ENCODE data around the gene KIRREL3.

DNA sequence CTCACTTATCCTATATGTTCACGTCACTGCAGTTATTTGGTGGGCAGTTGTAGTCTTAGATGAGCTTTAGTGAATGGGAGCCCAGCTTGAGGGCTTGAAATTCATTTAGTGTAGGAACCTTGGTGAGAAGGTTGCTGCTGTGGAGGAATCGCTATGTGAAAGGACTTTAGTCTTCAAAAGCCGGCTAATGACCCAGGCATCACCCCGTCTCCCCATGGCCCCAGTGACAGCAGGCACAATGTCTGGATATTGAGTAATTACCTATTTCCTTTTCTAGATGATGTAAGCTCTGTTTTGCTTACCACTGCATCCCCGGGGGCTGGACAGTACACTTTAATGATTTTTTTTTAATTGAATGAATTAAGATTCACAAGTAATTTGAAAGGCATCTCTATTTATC lies 361.9 kb downstream of the KIRREL3 start:
- TF ChIP-seq POLR2AphosphoS5 (IDR thresholded peaks at IDR 0.05; ENCODE audit: low read depth, low read length) (no peak), POLR2A (IDR thresholded peaks at IDR 0.05; ENCODE audit: low read depth, low read length) (no peak)
